ENCODE results near the gene GJD3.

GRCh38 chr17:40377832-40378231 lies 13.3 kb upstream of the GJD3 start:
- TF ChIP-seq EZH2phosphoT487 (IDR thresholded peaks at IDR 0.05; ENCODE audit: borderline replicate concordance, low read depth, low read length) (no peak), CTCF (conservative IDR thresholded peaks at IDR 0.05; ENCODE audit: low read length) (no peak)

Measured in OCI-LY7 (cell line).